ENCODE measurements around the gene DEFB132. TPM values are rescaled to one million over a fixed set of nuclear protein-coding genes. Genes with fewer than 3 reads are reported as not detected.
A peak's percentile ranks its signal among the peaks of the same experiment; 100 is the strongest.

Gene DEFB132
- total and polyA plus RNA-seq, 2 of the 8 experiments (the other 6 are each of a cell fraction or from before 2014, with no cell fraction given), result not detected

DNA sequence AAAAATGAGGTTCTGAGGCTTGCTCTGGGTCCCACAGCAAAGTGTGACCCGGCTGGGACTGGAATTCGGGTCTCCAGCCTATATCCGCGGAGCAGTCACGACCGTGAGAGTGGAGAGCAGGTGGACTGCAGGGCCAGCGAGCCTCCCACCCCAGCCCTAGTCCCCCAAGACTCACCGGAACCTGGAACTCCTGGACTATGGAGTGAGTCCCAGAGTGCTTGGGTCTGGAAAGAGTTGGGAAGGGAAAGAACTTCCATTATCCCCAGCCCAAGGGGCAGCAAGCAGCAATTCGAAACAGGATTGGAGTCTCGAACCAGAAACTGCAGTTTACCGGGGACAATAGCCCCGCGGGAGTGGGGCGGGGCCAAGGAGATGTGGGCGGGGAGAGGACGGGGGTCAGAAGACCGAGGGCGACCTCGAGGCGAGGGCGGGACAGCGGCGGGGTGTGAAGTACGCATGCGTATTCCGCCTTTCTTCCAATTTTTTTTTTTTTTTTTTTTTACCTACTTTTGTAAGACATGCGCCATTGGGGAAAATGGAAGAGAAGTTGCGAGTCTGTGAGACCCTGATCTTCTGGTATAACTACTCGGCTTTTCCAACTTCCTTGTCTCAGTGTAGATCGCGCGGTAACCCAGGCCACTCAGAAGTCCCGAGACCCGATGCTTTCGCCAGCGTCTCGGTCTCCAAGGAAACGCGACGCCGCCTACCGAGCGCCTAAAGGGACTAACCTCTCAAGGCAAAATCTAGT is 32.7 kb downstream of the DEFB132 start, which contains the start of gene C20orf96 (continued):
- TF ChIP-seq RXRA (IDR thresholded peaks at IDR 0.05; ENCODE audit: insufficient read depth, low read depth, low read length) (no peak), RFX5 (IDR thresholded peaks at IDR 0.05; ENCODE audit: borderline replicate concordance, low read depth, low read length) (0 out of 2 replicates have a peak, but pooled peaks have one; percentile 26), CEBPB (IDR thresholded peaks at IDR 0.05; ENCODE audit: low read depth, low read length) (no peak), YY1 (IDR thresholded peaks at IDR 0.05; ENCODE audit: low read depth, low read length) (no peak), POLR2AphosphoS5 (IDR thresholded peaks at IDR 0.05; ENCODE audit: low read depth, low read length) (no peak), POU5F1 (IDR thresholded peaks at IDR 0.05; ENCODE audit: low read depth, low read length) (no peak), SIX5 (IDR thresholded peaks at IDR 0.05; ENCODE audit: low read depth, low read length) (no peak), CBX5 (IDR thresholded peaks at IDR 0.05; ENCODE audit: low read depth, low read length) (no peak), ASH2L (IDR thresholded peaks at IDR 0.05; ENCODE audit: low read length) (peak; percentile 47), BCL11A (IDR thresholded peaks at IDR 0.05; ENCODE audit: low read depth in 2 of 2, low read length in 2 of 2) (no peak), EZH2 (IDR thresholded peaks at IDR 0.05; ENCODE audit: low read depth, low read length, severe bottlenecking) (no peak), CHD2 (IDR thresholded peaks at IDR 0.05; ENCODE audit: low read length) (peak; percentile 85), JUND (IDR thresholded peaks at IDR 0.05; ENCODE audit: low read length) (no peak), SAP30 (IDR thresholded peaks at IDR 0.05; ENCODE audit: insufficient read depth, insufficient replicate concordance, low read length) (peak; percentile 80), TEAD4 (IDR thresholded peaks at IDR 0.05; ENCODE audit: low read depth, low read length) (0 out of 2 replicates have a peak, but pooled peaks have one; percentile 4), HDAC2 (IDR thresholded peaks at IDR 0.05; ENCODE audit: borderline replicate concordance in 1 of 2, low read depth in 2 of 2, low read length in 2 of 2) (no peak), PHF8 (conservative IDR thresholded peaks at IDR 0.05; ENCODE audit: low read depth, low read length) (no peak), TCF12 (IDR thresholded peaks at IDR 0.05; ENCODE audit: low read depth, low read length) (no peak)
- TF ChIP-seq, protein P1, sequence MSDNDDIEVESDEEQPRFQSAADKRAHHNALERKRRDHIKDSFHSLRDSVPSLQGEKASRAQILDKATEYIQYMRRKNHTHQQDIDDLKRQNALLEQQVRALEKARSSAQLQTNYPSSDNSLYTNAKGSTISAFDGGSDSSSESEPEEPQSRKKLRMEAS (IDR thresholded peaks at IDR 0.05), result peak; percentile 69; the same call in 1 of the 2 replicates
- TF ChIP-seq, protein P2, sequence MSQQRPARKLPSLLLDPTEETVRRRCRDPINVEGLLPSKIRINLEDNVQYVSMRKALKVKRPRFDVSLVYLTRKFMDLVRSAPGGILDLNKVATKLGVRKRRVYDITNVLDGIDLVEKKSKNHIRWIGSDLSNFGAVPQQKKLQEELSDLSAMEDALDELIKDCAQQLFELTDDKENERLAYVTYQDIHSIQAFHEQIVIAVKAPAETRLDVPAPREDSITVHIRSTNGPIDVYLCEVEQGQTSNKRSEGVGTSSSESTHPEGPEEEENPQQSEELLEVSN (IDR thresholded peaks at IDR 0.05), result peak; percentile 96
- TF ChIP-seq, protein P3, sequence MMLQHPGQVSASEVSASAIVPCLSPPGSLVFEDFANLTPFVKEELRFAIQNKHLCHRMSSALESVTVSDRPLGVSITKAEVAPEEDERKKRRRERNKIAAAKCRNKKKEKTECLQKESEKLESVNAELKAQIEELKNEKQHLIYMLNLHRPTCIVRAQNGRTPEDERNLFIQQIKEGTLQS (IDR thresholded peaks at IDR 0.05; ENCODE audit: insufficient read depth, low read depth, low read length), result no peak
- TF ChIP-seq, protein P4, sequence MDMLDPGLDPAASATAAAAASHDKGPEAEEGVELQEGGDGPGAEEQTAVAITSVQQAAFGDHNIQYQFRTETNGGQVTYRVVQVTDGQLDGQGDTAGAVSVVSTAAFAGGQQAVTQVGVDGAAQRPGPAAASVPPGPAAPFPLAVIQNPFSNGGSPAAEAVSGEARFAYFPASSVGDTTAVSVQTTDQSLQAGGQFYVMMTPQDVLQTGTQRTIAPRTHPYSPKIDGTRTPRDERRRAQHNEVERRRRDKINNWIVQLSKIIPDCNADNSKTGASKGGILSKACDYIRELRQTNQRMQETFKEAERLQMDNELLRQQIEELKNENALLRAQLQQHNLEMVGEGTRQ (IDR thresholded peaks at IDR 0.05; ENCODE audit: low read length), result no peak
